ENCODE measurements around the gene ASB15.

DNA sequence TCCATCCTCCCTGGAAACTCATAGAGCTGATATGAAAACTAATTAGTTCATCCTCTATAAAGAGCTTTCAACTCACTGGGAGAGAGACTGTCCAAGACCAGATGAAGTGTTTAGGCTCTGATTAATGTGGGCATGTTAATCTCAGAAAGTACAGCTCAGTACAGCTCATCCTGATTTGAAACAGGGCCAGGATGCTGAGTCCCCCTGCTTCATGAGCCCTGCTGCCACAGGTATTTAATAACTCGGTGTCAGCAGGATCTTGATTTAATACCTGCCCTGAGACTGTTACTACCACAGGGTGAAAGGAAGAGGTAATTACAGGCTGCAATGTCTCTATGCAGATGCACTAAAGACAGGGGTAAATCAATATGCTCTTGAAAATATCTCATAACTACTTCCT, 64.9 kb downstream of the ASB15 start:
- TF ChIP-seq EZH2 (IDR thresholded peaks at IDR 0.05; ENCODE audit: insufficient read depth, poor library complexity, severe bottlenecking) (no peak), EZH2phosphoT487 (IDR thresholded peaks at IDR 0.05; ENCODE audit: insufficient read depth, low read depth) (no peak)
